ENCODE measurements around the gene STRA8.
A peak's percentile ranks its signal among the peaks of the same experiment; 100 is the strongest.

The STRA8 gene

GRCh38 chr7:135234727-135235126, 1.1 kb downstream of the STRA8 start:
- intact Hi-C loops (cut with DNase I) = no loop called here
- no peak for DNase-seq

DNA sequence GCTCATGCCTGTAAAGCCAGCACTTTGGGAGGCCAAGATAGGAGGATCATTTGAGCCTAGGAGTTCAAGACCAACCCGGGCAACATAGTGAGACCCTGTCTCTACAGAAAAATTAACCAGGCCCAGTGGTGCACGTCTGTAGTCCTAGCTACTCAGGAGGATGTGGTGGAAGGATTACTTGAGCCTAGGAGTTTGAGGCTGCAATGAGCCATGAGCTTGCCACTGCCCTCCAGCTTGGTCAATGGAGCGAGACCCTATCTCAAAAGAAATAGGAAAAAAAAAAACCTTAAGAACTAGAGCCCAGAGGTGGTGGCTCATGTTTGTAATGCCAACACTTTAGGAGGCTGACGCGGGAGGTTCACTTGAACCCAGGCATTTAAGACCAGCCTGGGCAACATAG, 2.2 kb downstream of the STRA8 start:
- DNase-seq = no peak
- intact Hi-C loops (cut with DNase I) = no loop called here

DNA sequence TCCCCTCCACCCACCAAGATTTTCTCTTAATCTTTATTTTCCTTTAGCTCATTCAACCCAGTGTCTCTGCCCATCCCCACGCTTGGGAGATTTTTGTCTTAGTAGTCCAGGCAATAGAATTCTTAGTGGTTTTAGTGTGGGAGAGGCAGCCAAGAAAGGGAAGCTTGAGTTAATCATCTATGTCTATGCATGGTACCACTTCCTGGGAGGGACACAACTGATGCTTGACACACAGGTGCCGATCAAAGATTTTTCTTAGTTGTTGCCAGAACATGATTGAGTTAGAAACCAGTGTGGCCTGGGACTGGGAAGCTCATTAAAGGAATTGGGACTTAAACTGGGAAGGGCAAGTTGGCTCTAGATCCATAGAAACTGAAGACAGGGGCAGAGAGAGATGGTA, 3.1 kb downstream of the STRA8 start:
- intact Hi-C loops (cut with DNase I) = no loop called here

DNA sequence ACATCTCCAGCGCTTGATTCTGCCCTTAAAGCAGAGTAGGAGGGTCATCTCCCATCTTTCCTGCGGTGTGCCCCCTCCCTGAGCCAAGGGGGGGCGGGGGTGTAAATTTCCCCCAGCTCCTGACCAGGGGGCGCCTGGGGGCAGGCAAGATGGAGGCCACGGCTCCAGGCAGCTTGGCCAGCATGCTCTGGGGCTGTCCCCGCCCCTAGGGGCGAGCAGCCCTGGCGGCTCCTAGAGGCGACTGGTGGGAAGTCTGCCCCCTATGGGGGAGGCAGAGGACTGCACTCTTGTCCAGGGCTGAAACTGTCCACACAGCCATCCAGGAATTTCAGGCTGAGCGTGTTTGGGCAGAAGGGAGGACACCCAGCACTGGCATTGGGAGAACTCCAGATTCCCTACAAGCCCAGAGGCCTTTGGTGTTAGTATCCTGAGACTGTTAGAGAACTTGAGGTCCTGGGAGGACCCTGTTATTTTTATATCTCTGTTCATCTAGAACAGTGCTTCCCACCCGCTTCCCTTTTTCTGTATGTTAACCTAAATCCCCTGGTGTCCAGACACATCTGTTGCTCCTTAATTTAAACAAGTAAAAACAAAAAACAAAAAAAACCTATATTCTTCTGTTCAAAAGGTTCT, 4.6 kb downstream of the STRA8 start:
- DNase-seq = peak in 1 of 10 donors; percentile 31
- intact Hi-C loops (cut with DNase I) = no loop called here

More for the DNA sequence above, 3.1 kb downstream of the STRA8 start:
- DNase-seq = no peak

- intact Hi-C loops (cut with DNase I) = no loop called here
Observed at GRCh38 chr7:135239263-135239662, 5.6 kb downstream of the STRA8 start.

DNA sequence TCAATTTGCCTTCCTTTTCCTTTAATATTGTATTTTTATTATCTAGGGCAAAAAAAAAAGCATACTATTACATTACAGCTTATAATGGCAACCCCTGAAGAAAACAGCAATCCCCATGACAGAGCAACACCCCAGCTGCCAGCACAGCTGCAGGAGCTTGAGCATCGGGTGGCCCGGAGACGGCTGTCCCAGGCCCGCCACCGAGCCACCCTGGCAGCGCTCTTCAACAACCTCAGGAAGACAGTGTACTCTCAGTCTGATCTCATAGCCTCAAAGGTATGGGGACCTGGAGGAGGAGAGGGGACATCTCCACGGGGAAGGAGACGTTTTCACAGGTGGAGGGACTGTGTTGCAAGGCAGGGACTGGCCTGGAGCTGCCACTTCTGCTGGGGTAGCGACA, 6.8 kb downstream of the STRA8 start:
- DNase-seq = peak in 5 of 10 donors; percentile 27 to 87 (median 34)

More at GRCh38 chr7:135239263-135239662, 5.6 kb downstream of the STRA8 start:
- DNase-seq = peak in 1 of 10 donors; percentile 27

GRCh38 chr7:135242096-135242684, 8.6 kb downstream of the STRA8 start:
- intact Hi-C loops (cut with DNase I) = no loop called here
- no peak for DNase-seq

More for the DNA sequence above, 6.8 kb downstream of the STRA8 start:
- intact Hi-C loops (cut with DNase I) = no loop called here

- intact Hi-C loops (cut with DNase I) = no loop called here
- no peak for DNase-seq
Observed at GRCh38 chr7:135245226-135246190, 11.9 kb downstream of the STRA8 start.

DNA sequence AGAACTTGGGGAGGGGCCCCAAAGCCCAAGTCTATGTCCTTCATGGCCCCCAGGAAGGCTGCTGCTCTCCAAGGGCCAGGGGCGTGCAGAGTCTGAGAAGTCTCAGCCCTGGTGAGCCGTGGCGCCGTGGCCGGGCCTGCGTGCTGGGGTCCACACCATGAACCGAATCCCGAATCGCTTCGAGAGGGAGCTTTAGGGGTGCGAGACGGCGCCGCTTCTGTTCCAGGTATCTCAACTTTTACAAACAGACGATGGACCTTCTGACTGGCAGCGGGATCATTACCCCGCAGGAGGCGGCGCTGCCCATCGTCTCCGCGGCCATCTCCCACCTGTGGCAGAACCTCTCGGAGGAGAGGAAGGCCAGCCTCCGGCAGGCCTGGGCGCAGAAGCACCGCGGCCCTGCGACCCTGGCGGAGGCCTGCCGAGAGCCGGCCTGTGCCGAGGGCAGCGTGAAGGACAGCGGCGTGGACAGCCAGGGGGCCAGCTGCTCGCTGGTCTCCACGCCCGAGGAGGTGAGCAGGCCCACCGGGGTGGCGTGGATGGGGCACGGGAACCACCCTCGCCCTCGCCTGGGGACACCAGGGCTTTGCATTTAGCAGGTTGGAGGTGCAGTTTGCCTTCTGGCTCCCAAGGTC, 12.7 kb downstream of the STRA8 start:
- intact Hi-C loops (cut with DNase I) = no loop called here
- DNase-seq = no peak

DNA sequence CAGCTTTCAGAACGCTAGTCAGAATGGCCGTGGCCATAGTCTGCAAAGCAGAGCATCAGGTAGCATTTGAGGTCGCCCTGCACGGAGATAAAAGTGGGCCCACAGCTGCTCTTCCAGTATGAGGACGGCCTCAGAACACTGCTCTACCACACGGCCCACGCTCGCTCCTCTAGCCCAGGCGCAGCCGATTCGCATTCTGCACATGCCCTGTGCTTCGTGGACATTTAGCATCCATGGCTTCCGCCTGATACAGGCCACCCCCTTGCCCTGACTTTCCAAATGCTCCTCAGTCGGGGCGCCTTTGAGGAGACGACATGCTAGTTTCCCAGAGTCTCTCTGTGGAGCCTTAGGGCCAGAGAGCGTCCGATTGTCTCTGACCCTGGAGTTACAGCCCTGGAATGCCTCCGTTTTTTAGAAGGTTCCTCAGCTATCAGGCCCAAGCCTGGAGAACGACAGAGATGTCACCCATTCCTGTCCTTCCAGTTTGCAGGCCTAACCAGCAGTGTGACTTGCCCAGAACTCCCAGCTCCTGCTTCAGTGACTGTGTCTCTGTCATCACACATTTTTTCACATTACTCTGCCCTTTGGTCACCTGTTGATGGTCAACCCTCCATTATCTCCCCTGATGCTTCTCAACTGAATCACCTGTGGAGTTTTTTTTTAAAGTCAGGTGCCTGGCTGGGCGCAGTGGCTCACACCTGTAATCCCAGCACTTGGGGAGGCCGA, 14.3 kb downstream of the STRA8 start:
- intact Hi-C loops (cut with DNase I) = no loop called here
- DNase-seq = no peak

- no peak for DNase-seq
- intact Hi-C loops (cut with DNase I) = no loop called here
Observed at GRCh38 chr7:135248546-135248945, 14.9 kb downstream of the STRA8 start.

DNA sequence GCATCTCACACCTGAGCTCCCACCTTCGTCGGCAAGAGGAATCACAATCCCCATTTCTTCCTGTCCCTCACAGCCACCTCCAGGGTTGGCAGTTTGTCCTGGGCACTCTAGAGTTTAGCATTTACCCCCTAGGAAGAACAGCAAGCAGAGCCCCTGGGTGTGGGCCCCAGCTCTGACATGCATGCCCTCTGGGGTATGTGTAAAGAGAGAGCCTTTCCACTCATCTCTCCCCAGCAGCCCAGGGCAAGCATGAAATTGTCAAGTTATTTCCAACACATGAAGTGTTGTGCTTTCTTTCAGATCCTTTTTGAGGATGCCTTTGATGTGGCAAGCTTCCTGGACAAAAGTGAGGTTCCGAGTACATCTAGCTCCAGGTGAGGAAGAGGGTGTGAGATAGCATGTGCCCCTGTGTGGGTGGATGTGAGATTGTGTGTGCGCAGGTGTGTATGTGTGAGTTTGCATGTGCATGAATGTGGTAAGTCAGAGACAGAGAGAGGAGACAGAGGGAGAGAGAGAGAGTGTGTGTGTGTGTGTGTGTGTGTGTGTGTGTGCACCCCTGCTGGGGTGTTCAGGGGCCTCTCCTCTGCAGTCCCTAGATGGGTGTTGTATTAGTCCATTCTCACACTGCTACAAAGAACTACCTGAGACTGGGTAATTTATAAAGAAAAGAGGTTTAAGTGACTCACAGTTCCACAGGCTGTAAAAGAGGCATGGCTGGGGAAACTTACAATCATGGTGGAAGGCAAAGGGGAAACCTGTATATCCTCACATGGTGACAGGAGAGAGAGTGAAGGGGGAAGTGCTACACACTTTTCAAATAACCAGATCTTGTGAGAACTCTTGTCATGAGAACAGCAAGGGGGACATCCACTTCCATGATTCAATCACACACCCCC, 18.1 kb downstream of the STRA8 start:
- intact Hi-C loops (cut with DNase I) = loop anchor here (5.0 kb wide), 1 partner anchor 39 kb away; the partner anchor contains the start of gene WDR91
- no peak for DNase-seq

- intact Hi-C loops (cut with DNase I) = loop anchor here (5.0 kb wide), 1 partner anchor 42 kb away; the partner anchor contains the start of gene WDR91
- peak; percentile 64 to 96 (median 75) for DNase-seq
Observed at GRCh38 chr7:135253851-135254771, 20.5 kb downstream of the STRA8 start.

- intact Hi-C loops (cut with DNase I) = no loop called here
- DNase-seq = no peak
Observed at GRCh38 chr7:135257790-135258189, 24.2 kb downstream of the STRA8 start.

GRCh38 chr7:135258585-135258984, 24.9 kb downstream of the STRA8 start:
- DNase-seq = no peak
- intact Hi-C loops (cut with DNase I) = no loop called here

DNA sequence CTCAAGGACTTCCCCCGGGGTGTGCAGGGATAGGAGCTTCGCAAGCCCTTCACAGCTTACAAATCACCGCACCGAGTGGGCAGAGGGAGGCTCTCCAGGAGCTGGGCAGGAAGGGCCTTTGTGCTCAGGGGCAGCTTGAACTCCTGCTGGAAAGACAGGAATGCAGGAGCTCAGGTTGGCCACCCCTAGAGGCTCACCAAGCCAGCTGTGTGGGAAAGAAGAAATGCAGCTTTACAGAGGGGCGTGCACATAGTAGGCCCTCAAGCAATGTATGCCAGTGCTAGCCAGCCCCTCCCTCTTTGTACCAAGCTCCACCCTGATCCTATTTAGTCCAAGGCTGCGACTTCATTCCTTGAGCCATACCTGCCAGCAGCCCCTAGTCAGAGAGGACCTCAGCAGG, 26.1 kb downstream of the STRA8 start:
- intact Hi-C loops (cut with DNase I) = no loop called here
- no peak for DNase-seq

DNA sequence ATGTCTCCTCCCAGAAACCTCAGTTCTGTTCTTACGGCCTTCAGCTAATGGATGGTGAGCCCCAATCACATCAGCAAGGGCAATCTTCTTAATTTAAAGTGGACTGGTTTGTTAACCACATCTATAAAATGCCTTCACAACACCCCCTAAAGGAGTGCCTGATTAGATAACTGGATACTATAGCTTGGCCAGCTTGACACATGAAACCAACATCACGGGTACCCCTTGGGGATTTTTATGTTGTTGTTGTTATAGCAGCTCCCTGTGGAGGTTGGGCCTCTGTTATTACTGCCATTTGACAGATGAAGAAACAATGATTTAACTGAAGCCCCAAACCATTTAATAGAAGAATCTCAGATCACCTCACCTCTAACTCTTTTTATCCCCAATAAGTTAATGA, 26.8 kb downstream of the STRA8 start:
- no peak for DNase-seq
- intact Hi-C loops (cut with DNase I) = no loop called here
